ENCODE measurements around the gene YTHDF1.
"Not testable (repeated sequence)": the region's sequence is repeated elsewhere in the genome, so short reads cannot be mapped to it uniquely, and the experiment has no call there.

YTHDF1 gene

DNA sequence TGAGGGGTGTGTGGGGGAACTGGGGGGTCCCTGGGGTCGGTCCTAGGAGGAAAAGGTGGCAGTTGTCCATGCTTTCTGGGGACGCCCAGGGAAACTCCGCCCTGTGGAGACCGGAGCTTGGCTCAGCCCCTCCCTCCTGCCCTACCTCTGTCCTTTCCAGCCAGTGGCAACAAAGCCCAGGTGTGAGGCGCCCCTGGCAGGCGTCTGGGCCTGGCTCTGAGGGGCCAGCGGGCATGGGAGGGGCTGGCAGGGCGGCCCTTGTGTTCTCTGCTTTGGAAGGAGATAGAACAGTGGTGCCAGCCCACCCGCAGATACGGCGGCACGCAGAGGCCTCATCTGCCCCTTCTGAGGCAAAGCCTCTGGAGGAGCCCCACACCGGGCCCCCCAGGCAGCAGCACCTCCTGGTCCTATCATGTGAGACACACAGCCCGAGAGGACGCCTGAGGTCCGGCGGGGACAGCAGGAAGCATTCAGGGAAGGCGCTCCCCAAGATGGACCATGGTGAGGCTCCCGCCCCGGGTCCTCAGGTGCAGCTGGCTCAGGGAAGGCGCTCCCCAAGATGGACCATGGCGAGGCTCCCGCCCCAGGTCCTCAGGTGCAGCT is 47.9 kb downstream of the YTHDF1 start:
- no peak for DNase-seq

DNA sequence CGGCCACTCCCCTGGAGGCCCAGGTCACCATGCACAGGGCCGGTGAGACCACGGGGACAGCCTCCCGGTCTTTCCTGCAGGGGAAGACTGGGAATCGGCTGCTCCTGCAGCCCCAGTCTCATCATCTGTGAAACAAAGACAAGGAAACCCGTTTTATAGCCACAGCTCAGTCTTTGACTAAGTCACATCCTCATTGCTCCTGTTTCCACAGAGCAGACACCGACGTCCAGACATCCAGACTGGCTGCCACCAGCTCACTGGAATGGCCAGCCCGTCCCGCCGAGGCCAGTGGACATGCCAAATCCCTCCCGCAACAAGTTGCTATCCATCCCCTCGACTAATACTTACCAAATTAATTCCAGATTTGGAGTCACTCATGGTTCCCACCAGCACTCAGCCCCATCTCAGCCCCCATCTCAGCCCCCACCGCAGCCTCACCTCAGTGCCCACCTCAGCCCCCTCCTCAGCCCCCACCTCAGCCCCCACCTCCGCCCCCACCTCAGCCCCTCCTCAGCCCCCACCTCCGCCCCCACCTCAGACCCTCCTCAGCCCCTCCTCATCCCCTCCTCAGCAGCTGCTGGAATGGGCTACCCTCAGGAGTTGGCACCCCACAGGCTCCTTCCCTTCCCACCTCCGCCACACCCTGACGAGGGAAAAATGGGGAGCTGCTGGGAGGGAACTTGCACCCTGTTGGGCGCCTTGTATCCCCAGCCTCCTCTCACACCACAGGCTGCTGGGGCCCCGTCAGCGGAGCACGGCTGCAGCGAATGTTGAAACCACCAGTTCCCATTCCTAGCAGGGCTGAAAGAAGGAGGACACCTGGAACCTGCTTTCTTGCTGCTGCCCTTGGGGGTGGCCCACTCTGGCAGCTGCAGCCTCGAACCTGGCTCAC is 48.7 kb downstream of the YTHDF1 start:
- DNase-seq = no peak

DNA sequence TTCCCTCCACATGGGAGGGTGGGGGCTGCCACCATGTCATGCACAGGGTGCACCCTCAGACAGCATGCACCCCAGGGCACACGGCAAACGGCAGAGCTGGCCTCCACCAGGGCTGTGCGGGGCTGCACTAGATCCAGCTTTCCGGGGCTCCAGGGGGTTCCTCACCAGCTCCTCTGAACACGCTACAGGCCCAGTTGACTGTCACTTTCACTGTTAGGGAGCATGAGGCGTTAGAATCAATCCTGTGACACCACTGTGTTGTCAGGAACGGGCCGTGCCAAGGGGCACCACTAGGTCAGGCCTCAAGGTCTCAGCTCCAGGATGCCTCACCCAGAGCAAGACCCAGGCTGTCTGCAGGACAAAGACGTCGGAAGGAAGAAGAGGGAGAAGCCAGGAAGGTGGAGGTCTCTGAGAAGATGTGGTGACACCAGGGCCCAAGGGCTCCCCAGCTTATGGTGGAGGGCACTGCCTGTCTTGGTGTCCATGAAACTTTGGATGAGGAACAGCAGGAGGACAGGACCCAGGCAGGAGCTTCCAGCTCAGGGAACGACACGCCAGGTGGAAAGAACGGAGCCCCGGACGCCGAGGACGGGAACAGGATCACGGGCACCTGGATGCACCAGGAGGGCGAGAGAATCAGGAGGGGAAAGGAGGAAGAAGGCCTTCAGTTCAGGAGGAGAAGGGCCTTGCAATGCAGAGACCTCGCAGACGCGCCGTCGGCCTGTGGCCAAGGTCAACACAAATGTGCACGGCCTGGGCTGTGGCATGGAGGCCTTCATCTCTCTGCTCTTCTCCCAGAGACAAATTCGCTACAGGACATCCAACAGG is 49.5 kb downstream of the YTHDF1 start:
- no peak for DNase-seq

DNA sequence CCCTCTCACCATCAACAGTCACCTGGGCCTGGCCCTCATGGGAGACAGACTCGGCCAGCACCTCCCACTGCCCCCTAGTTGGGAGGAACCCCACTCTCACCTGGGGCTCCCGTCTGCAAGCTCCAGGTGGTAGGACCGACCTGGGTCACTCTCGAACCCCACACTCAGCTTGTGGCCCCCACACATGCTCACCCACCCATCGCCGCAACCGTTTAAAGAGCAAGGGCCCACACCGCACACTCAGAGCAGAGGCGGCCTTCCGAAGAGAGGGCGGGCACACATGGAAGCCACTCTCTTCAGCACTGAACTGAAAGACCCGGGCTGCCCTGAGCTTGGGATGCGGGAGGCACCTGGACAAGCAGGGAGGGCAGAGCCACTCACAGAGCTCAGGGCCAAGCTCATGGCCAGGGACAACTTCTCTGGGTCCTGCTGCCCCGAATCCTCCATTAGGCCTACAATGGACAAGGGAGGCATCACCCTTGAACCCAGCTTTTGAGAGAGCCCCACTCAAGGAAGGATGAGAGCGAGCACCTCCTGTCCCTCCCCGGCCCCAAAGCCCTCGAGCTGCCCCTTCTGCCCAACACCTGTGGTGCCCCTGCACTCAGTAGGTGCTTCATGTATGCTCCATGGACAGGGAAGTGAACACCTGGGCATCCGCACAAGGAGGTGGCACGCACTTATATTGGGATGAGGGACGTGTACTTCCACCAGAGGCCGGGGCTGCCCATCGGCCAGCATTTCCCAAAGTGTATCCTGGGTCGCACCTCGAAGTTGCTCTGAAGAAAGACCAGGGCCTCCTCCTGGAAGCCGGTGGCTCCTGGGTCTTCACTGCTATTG is 50.4 kb downstream of the YTHDF1 start:
- no peak for DNase-seq

DNA sequence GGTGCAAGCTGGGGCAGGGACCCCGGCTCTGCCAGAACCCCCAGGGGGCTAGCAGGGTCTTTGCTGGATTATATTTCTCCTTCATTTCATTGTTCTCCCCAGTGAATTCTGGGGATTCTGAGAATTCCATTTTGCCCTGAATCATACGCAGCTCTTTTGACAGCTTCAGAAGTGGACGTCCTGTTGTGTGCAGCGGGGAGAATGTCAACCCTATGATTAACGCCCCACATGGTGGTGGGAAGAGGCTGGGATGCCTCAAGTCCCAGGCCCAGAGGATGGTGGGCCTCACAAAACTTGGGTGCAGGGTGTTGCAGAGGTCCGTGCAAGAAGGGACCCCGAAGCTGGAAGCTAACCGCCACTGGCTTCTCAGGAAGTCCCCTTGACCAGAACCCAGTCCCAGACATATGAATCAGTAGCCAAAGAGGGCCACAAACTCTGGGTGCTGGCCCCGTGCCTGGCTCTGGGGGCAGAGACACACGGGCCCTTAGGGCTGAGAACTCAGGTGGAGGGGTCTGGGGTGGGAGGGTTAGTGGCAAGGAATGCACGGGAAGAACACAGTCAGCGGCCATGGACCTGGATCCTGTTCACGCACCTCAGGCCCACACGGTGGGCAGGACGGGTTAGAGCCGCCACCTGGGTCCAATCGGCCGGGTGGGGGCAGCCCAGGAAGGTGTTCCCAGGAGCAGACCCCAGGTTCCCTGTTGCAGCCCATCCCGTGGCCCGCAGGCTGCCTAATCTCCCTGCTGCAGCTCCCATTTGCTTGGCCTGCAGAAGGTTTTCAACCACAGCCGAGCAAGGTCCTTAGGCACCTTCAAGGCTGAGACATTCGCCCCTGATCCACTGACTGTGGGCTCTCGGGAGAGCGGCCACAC is 51.2 kb downstream of the YTHDF1 start:
- DNase-seq = no peak

DNA sequence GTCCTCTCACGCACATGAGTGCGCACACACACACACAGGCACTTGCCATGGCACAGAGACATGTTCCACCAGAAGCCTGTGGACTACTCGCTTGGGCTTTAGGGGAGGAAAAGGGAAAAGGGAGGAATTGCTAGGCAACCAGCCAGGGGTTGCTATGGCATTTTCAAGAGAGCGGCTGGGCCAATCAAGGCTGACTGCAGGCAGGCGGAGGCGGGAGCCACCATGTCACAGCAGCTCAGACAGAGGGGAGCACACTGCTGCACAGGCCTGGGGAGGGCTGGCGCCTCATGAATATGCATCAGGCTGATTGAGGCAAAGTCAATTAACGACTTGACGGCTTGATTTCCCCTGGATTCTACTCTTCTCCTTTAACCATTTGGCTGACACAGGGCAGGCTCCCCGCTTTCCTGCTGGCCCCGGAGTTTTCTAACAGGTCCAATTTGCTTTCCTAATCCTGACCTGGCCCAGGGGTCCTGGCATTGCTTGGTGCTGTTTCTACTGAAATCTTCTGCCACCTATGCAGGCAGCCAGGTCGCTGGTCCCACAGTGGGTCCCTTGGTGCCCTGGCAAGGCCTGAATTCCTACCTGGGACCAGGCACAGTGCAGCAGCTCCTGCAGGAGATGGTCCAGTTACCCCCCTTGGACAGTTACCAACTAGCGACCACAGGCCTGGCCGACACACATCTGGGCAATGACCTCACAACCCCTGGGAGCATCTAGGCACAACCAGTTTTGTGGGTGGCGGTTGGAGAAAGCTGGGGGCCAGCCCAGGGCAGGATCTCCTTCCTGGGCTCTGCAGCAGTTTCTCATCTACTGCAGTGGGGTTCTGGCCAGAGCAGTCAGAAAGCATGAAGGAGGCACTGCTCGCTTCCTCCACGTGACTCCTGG is 52.1 kb downstream of the YTHDF1 start:
- no peak for DNase-seq

DNA sequence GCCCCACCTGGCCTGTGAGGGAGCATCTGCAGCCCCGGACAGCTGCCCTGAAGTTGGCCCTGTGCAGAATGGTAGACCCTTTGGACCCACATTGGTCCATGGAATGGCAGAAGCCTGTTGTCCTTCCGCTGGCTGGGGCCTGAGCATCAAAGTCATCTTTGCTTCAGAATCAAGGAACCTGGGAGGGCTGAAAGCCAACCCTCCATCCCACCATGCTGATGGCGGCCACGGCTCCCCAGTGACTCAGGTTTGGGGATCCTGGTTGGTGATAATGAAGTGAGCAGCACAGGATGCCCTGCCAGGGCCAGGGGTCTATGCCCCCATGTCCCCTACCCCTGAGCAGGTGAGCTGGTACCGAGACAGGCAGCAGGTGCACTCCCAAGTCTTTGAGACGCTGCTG is 52.8 kb downstream of the YTHDF1 start:
- DNase-seq = no peak

DNA sequence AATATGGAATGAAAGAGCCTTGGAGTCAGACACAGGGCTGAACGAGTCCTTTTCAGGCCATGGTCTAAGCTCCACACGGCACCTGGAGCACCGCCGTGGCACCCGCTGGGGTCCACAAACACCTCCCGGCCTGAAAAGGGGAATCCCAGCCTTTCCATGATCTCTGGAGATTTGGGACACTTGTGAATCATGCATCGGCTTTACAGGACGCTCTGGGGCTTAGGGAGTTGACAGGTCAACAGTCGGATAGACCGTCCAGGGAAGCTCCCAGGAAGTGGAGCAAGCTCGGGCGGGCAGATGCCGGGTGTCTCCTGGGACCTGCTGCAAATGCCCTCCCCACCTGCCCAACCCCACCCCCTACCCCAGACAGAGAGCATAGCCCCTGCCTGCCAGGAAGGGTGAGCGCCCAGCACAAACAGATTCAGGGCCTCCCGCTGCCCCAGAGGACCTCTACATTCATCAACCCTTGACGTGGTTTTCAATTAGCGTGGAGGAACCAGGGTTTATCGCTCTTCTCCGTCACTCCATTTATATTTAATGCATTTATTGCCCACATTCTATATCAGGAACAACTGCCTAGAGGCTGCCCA is 53.6 kb downstream of the YTHDF1 start:
- DNase-seq = no peak

DNA sequence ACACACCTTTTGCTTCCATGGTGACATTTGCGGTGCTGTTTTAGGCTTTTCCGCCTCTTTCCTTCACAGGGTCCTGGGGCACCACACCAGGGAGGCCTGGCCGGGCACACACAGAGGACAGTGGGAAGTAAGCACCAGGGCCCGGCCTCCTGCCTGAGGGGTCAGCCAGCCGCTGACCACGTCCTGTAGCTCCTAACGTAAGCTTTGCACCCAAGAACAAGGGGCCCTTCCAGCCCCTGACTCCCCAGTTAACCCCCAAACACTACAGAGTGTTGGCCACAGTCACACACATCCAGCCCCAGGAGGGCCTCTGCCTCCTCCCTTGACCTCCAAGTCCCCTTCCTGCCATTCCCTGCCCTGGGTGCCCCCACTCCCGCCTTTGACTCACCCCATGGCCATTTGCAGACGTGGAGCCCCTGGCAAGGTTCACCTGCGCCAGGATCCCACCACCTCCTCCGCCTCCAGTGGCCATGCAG is 54.7 kb downstream of the YTHDF1 start:
- no peak for DNase-seq

DNA sequence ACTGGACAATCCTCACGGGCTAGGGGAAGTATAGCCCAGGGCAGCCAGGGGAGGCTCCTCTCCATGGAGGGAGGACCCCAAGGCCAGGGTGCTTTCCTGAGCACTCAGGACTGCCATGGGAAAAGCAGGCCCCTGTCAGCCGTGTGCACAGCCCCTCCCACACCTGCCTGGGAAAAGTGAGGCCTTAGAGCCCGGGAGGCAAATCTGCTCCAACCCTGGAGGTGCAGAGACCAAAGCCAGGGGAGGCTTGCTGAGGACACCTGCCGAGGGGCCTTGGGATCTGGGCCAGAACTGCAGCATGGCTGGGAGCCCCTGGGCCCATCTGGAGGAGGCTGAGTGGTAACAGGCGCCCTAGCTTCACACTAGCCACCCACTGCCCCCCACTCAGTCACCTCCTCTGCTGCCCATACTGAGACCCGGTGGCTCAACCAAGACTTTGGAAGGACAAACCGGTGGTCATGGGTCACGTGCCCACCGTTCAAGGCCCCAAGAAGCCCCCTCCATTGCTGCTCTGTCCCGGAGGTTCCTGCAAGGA is 55.2 kb downstream of the YTHDF1 start:
- DNase-seq = no peak

DNA sequence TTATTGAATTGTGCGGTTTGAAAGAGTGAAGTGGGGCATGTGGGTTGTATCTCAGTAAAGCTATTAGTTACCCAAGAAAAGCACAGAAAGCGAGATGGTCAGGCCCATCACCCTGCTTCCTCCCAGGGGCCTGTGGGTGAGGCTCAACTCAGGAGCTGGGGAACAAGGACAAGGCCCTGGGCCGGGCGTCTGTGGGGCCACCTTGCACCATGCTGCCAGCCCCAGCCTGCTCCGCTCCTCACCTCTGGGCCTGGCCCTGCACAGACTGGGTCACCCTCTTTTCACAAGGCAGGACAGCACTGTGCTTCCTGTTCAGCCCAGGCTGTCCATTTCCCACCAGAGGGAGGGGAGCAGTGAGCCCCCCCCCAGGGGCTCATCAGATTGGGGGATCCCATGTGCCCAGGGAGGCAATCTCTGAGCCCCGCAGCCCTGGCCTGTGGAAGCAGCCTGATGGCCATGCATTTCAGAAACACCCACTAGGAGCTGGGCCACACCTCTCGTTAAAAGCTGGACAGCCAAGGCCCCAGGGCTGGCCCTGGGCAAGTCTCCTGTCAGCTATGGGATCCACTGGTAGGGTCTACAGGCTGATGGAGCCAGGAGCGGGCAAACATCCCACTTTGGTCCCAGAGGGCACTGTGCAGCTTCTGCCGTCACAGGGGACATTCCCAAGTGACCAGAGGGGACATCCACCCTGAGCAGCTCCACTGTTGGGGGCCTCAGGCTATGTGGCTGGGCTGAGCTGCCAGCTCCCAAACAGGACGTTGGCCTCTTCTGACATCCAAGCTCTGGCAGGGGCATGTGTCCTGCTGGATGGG is 55.9 kb downstream of the YTHDF1 start:
- DNase-seq = no peak

DNA sequence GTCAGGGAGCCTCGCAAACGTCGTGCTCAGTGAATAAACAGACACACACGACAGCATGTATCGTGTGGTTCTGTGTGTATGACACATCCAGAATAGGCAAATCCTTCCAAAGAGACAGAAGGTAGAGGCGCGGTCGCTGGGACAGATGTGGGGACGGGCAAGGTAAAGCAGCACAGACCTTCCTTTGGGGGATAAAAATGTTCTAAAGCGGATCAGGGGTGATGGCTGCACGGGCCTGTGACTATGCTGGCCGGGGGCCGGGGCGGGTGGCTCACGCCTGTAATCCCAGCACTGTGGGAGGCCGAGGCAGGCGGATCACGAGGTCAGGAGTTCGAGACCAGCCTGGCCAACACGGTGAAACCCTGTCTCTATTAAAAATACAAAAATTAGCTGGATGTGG is 56.7 kb downstream of the YTHDF1 start:
- DNase-seq = not testable (repeated sequence)

DNA sequence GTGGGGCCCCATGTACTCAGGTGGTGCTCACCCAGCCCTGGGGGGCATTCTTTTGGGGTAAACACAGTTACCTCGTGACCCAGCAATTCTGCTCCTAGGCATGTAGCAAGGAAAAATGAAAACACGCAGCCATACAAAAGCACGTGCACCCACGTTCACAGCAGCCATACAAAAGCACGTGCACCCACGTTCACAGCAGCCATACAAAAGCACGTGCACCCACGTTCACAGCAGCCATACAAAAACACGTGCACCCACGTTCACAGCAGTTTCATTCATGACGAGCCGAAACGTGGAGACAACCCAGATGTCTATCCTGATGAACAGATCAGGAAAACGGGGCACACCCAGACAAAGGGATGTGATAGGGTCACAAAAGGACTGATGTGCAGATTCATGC is 57.1 kb downstream of the YTHDF1 start:
- no peak for DNase-seq

DNA sequence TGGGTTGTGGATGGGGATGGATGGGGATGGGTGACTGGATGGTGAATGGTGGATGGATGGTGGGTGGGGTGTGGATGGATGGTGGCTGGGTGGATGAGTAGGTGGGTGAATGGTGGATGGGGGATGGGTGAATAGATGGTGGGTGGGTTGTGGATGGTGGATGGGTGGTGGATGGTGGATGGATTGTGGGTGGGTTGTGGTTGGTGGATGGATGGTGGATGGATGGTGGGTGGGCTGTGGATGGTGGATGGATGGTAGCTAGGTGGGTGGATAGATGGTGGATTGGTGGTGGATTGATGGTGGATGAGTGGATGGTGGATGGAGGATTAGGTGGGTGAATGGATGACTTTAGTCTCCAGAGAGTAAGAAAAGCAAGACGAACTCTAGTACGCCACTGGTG is 57.6 kb downstream of the YTHDF1 start:
- DNase-seq = no peak

DNA sequence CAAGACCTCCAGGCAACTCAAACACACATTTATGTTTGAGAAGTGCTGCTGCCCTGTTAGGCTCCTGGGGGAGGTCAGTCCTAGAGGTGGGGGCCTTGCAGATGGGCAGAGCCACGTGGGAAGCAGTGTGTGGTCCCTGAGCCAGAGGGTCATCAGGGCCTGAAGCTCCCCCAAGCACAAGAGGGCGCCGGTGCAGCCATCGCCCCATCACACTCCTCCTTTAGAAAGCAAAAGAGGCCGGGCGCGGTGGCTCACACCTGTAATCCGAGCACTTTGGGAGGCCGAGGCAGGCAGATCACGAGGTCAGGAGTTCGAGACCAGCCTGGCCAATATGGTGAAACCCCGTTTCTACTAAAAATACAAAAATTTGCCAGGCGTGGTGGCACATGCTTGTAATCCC is 58.5 kb downstream of the YTHDF1 start:
- not testable (repeated sequence) for DNase-seq

DNA sequence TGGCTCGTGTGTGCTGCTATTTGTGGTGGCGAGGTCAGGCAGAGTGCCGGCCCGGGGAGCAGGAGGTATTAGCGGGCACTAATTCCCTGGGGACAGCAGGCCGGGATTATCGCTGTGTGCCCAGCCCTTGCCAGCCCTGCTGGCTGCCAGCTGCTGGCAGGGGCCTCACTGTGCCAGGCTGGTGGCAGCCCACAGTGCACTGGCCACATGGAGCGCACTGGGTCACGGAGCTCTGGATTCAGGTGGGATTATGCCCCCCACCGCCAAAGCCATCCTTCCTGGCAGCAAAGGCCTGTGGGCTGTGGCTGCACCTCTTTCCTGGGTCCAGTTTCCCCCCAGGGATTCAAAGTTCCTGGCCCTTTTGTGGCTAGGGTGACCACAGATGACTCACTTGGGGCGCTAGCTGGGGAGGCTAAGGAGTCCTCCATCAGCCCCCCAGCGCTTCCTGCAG is 59.7 kb downstream of the YTHDF1 start:
- DNase-seq = no peak

DNA sequence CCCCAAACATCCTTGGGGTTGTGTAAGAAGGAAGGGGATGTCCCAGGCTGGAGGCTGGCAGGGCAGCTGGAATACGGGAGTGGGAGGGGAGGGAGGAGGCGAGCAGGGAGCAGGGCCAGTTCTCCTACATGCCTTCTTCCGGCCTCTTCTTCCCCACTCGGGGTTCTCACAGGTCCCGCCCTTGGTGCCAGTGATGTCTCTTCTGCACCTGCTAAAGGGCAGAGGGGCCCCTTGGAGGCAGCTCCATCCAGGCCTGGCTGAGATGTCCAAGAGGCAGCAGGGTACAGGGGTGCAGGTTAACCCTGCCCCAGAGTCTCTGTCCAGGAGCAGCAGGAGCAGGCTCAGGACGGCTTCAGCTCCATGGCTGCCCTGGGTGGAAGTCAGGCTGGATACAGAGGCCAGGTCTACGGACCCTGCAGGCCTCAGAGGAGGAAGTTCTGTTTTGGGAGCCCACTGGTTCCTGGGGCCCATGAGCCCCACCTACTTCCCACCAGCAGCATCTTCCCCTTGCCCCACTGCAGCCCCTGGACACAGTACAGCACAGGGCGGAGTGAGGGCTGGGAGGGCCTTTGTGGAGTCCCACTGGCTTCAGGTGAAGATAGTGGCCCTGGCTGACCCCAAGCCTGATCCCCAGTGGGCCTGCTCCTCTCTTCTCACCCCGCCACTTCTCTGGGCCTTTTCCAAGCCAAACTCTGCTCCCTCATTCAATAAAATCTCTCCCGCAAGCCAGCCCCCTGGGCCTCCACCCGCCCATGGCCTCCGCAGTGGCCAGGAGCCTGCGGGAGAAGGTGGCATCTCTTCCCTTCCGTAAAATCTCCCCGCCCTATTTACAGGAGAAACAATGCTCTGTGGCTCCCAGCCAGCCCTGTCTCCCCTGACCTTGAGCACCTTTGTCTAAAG is 60.4 kb downstream of the YTHDF1 start:
- no peak for DNase-seq

DNA sequence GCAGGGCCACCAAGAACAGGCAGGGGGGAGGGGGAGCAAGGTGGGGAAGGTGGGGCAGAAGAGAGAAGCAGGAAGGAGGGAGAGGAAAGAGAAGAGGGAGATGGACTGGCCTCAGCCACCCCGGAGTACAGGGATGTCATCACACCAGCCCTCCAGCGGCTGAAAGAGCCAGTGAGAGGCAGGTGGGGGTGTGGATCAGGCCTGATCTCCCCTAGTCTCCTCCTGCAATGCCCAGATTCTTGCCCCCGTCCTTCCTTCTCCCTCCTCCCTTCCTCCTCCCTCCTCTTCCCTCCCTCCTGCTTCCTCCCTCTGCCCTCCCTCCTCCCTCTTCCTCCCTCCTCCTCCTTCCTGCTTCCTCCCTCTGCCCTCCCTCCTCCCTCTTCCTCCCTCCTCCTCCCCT is 61.5 kb downstream of the YTHDF1 start:
- no peak for DNase-seq
